Astrocyte (in vitro differentiated cells and primary cell): Measurements from ENCODE around the gene CELF1.

Source experiments
- CTCF ChIP-seq: IDR thresholded peaks from 2 replicates; pipeline ENCODE4 v1.5.1; 2011; ENCODE audit warnings: low read depth, mild to moderate bottlenecking, inconsistent platforms, low read length, moderate library complexity; ENCODE audit not compliant: insufficient read depth
- EZH2 ChIP-seq: IDR thresholded peaks from 2 replicates; pipeline ENCODE4 v1.6.1; 2012; ENCODE audit warnings: mild to moderate bottlenecking, low read length, inconsistent platforms; ENCODE audit not compliant: insufficient read depth

DNA sequence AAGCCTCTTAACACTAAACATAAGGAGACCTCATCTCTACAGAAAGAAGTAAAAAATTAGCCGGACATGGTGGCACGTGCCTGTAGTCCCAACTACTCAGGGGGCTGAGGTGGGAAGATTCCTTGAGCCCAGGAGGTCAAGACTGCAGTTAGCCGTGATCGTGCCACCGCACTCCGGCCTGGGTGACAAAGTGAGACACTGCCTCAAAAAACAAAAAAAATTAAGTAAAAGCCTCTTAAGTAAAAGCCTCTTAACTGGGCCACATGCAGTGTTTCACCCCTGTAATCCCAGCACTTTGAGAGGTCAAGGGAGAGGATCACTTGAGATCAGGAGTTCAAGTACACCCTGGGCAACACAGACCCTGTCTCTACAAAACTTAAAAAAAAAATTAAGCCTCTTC is 25.7 kb downstream of the CELF1 start:
- TF ChIP-seq CTCF (no peak), EZH2 (no peak)
